PC-9 (cell line): ENCODE data around the gene IL5. TPM values are rescaled to one million over a fixed set of nuclear protein-coding genes. Genes with fewer than 3 reads are reported as not detected.

Source experiments
- BruUV-seq: library from RNA; stranded (reverse); fragments of 400-500 nt; replicated peaks from 2 replicates; lab custom pipeline; 2021; lab: Mats Ljungman, UMichigan
- CTCF ChIA-PET: fragments of 300-600 bp; sonication (Branson Sonifier 250); formaldehyde crosslinking; loops from one replicate; lab custom pipeline; 2022; ENCODE audit warnings: antibody characterized with exemption; lab: Charles Lee
- POLR2A ChIA-PET: fragments of 300-600 bp; sonication (Branson Sonifier 250); formaldehyde crosslinking; loops from one replicate; lab custom pipeline; 2022; ENCODE audit warnings: antibody characterized with exemption; ENCODE audit not compliant: unreplicated experiment; lab: Charles Lee
- DNase-seq, 2 experiments: peaks; one replicate each; pipeline versions ENCODE4 v3.0.0 to v3.0.0-alpha.2; 2015 to 2022; ENCODE audit warnings: mixed read lengths in 1 of 2
- H2AFZ ChIP-seq: fragments of 200-600 bp; sonication (generic); 2 replicates; pipeline ENCODE4 v1.8.1; 2017; ENCODE audit warnings: antibody characterized with exemption
- H3F3A ChIP-seq: fragments of 200-600 bp; sonication (generic); 2 replicates; pipeline ENCODE4 v1.8.1; 2017; ENCODE audit warnings: antibody characterized with exemption, mild to moderate bottlenecking, low read depth; ENCODE audit not compliant: insufficient read depth
- H3K27ac ChIP-seq: fragments of 200-600 bp; sonication (generic); 2 replicates; pipeline ENCODE4 v1.6.1; 2016; ENCODE audit warnings: mixed run types
- H3K27me3 ChIP-seq: fragments of 200-600 bp; sonication (generic); 2 replicates; pipeline ENCODE4 v1.6.1; 2016; ENCODE audit warnings: low read depth, mixed run types; ENCODE audit not compliant: insufficient read depth
- H3K36me3 ChIP-seq: fragments of 200-600 bp; sonication (generic); 2 replicates; pipeline ENCODE4 v1.6.1; 2016; ENCODE audit warnings: low read depth, mixed run types
- H3K4me1 ChIP-seq: fragments of 200-600 bp; sonication (generic); replicated peaks from 2 replicates; pipeline ENCODE4 v1.6.1; 2016; ENCODE audit warnings: mixed run types; ENCODE audit not compliant: insufficient read depth
- H3K4me2 ChIP-seq: fragments of 200-600 bp; sonication (generic); 2 replicates; pipeline ENCODE4 v1.6.1; 2017; ENCODE audit warnings: mixed run types
- H3K4me3 ChIP-seq: fragments of 200-600 bp; sonication (generic); 2 replicates; pipeline ENCODE4 v1.6.1; 2016; ENCODE audit warnings: mixed run types
- H3K79me2 ChIP-seq: fragments of 200-600 bp; sonication (generic); 2 replicates; pipeline ENCODE4 v1.6.1; 2017; ENCODE audit warnings: low read depth, mixed run types
- H3K9me2 ChIP-seq: fragments of 200-600 bp; sonication (generic); 2 replicates; pipeline ENCODE4 v1.8.1; 2017; ENCODE audit warnings: mild to moderate bottlenecking; ENCODE audit not compliant: insufficient read depth
- H3K9me3 ChIP-seq: fragments of 200-600 bp; sonication (generic); 2 replicates; pipeline ENCODE4 v1.8.1; 2016; ENCODE audit warnings: low read depth; ENCODE audit not compliant: insufficient read depth
- H4K20me1 ChIP-seq: fragments of 200-600 bp; sonication (generic); 2 replicates; pipeline ENCODE4 v1.8.1; 2017; ENCODE audit not compliant: insufficient read depth
- CTCF ChIP-seq: fragments of 200-600 bp; sonication (generic); conservative IDR thresholded peaks from 2 replicates; pipeline ENCODE4 v1.6.1; 2017; ENCODE audit warnings: mixed run types, antibody characterized with exemption, mild to moderate bottlenecking, moderate library complexity
- EZH2 ChIP-seq: fragments of 200-600 bp; sonication (generic); IDR thresholded peaks from 2 replicates; pipeline ENCODE4 v1.8.0; 2017; ENCODE audit warnings: antibody characterized with exemption, low read depth
- intact Hi-C: fragments of 100-400 bp; cut with micrococcal nuclease; formaldehyde crosslinking; loops from one replicate; pipeline ENCODE4 v1.10.0; 2022; ENCODE audit not compliant: unreplicated experiment
- total RNA-seq: library from RNA; stranded (reverse); gene quantifications from 2 replicates; pipeline ENCODE4 v1.2.3, GENCODE V29; 2021

Gene IL5
- total RNA-seq, 1 experiment from 2014 or later, result not detected

GRCh38 chr5:132559383-132560060, 16.2 kb upstream of the IL5 start:
- no peaks in the 10 kb centered on the region; the same call in 1 of the 2 replicates for H3K9me2 ChIP-seq
- ChIA-PET POLR2A (no interaction called here), CTCF (no interaction called here)
- no TSS peak for BruUV-seq
- DNase-seq, result no peak
- peaks cover 42% of the 10 kb centered on the region for H3K36me3 ChIP-seq
- H3K79me2 ChIP-seq, result peaks cover 57% of the 10 kb centered on the region
- H3K4me2 ChIP-seq, result peak overlapping the region; percentile 95
- H3K27ac ChIP-seq, result no peak overlapping the region
- H2AFZ ChIP-seq, result no peak overlapping the region
- H3F3A ChIP-seq, result peaks cover 24% of the 10 kb centered on the region
- no peak overlapping the region for H3K4me3 ChIP-seq
- H3K4me1 ChIP-seq, result peaks cover 18% of the 10 kb centered on the region
- H4K20me1 ChIP-seq, result no peaks in the 10 kb centered on the region
- intact Hi-C loops, result loop anchor here (5.0 kb wide), 1 partner anchor 62 kb away; no protein-coding TSS in a partner anchor
- TF ChIP-seq EZH2, result no peak
- no peak for TF ChIP-seq CTCF
- H3K27me3 ChIP-seq, result no peaks in the 10 kb centered on the region
- no peaks in the 10 kb centered on the region for H3K9me3 ChIP-seq

GRCh38 chr5:132557478-132558172, 14.3 kb upstream of the IL5 start:
- intact Hi-C loops, result loop anchor here (5.0 kb wide), 1 partner anchor 60 kb away; no protein-coding TSS in a partner anchor
- H3K79me2 ChIP-seq, result peaks cover 46% of the 10 kb centered on the region
- peak; percentile 31 to 48 for DNase-seq

More at GRCh38 chr5:132557478-132558172, 14.3 kb upstream of the IL5 start:
- Histone ChIP-seq H3F3A (peaks cover 24% of the 10 kb centered on the region), H2AFZ (peak overlapping the region; percentile 96), H4K20me1 (no peaks in the 10 kb centered on the region), H3K4me3 (peak overlapping the region; percentile 97), H3K9me2 (no peaks in the 10 kb centered on the region; the same call in 1 of the 2 replicates), H3K36me3 (peaks cover 25% of the 10 kb centered on the region), H3K4me1 (peaks cover 18% of the 10 kb centered on the region), H3K27ac (peak overlapping the region; percentile 74), H3K4me2 (peak overlapping the region; percentile 95), H3K9me3 (no peaks in the 10 kb centered on the region), H3K27me3 (no peaks in the 10 kb centered on the region)
- ChIA-PET POLR2A (no interaction called here), CTCF (no interaction called here)
- no TSS peak for BruUV-seq
- 0 out of 2 replicates have a peak, but pooled peaks have one; percentile 15 for TF ChIP-seq CTCF
- no peak for TF ChIP-seq EZH2
